ENCODE results near the gene GLS. TPM values are rescaled to one million over a fixed set of nuclear protein-coding genes. Genes with fewer than 3 reads are reported as not detected.

GLS gene
- total RNA-seq, 1 experiment from 2014 or later = 97.4 TPM

DNA sequence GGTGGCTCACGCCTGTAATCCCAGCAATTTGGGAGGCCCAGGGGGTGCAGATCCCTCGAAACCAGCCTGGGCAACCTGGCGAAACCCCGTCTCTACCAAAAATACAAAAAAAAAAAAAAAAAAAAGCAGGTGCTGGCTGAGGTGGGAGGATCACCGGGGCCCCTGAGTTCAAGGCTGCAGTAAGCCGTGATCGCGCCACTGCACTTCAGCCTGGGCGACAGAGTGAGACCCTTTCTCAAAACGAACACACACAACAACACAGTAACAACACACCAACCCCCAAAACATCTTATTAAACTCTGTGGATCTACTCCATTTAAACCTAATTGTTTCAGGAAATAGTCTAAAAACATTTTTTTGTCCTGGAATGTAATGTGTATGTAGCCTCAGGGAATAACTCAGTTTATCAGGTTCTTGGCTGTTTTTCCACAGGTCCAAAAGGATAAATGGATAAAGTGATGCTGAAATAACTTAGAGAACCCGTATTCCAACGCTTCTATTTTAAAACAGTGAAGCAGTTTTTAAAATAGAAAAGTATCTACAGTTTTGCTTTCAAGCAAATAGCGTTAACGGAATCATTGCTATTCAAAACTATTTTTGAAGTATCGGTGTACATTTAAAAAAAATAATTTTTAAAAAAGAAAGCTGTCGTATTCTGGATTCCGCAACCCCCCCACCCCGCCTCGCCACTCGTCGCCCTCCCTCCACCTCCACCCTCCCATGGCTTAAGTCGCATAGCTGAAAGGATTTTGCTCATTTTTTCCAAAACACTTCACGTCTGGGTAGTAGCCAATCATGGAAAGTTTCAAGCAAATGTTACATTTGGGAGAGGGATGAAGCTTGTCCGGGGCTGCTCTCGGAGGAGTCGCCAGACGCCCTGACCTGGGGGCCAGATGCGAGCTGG is 895 bp upstream of the GLS start:
- TF ChIP-seq POLR2A (IDR thresholded peaks at IDR 0.05; ENCODE audit: borderline replicate concordance, extremely low read depth, insufficient read depth, insufficient read length) (no peak), TCF7L2 (IDR thresholded peaks at IDR 0.05; ENCODE audit: borderline replicate concordance, extremely low read depth, insufficient read depth, insufficient read length) (peak; percentile 5), SIN3A (IDR thresholded peaks at IDR 0.05; ENCODE audit: low read depth) (peak; percentile 22; the same call in 1 of the 2 replicates)
- H3K27ac ChIP-seq (ENCODE audit: low read depth, low read length) = peak overlapping the region; percentile 65
- H3K9me3 ChIP-seq (ENCODE audit: control insufficient read depth in 1 of 2, insufficient read depth in 1 of 2, low read depth in 1 of 2, low read length in 2 of 2) = no peaks in the 10 kb centered on the region
- intact Hi-C loops (cut with micrococcal nuclease) = loop anchor here (5.0 to 10.0 kb wide), 2 partner anchors 37 to 95 kb away; no protein-coding TSS in a partner anchor
- POLR2A ChIA-PET = interaction anchor here (1.0 to 2.1 kb wide), 3 partner anchors 13 to 29 kb away, joined by 3 to 5 read pairs (median 3); no protein-coding TSS in a partner anchor
- H4K20me1 ChIP-seq (ENCODE audit: insufficient read depth) = peaks cover 12% of the 10 kb centered on the region; the same call in 1 of the 2 replicates
- H3K9me2 ChIP-seq (ENCODE audit: insufficient read depth) = no peaks in the 10 kb centered on the region; the same call in 1 of the 2 replicates
- no peak for DNase-seq (ENCODE audit: low read depth, low spot score)
- peak; percentile 1; the same call in 1 of the 2 replicates for ATAC-seq
- peak overlapping the region; percentile 77 to 79 for H3K4me3 ChIP-seq (replicated peaks in 1 of 2; ENCODE audit: low read depth in 1 of 2, low read length in 2 of 2)
- H3K9ac ChIP-seq (ENCODE audit: low read length) = peak overlapping the region; percentile 82
- RAD21 ChIA-PET (ENCODE audit: low non-redundant PET in 1 of 2, low total read pairs in 2 of 2, uncharacterized antibody in 2 of 2, unreplicated experiment in 2 of 2) = no interaction called here
- BruUV-seq (replicated peaks) = no TSS peak
- H3K4me1 ChIP-seq (ENCODE audit: control insufficient read depth in 1 of 2, insufficient read depth in 2 of 2, low read length in 2 of 2) = peaks cover 17 to 21% of the 10 kb centered on the region in 2 experiments
- H3K79me2 ChIP-seq (ENCODE audit: insufficient read depth, low read length) = peaks cover 37% of the 10 kb centered on the region
- CTCF ChIA-PET = no interaction called here
- 0 out of 4 replicates have a peak, but pooled peaks cover 0 to 9% of the 10 kb centered on the region in 2 experiments for H3K36me3 ChIP-seq (ENCODE audit: control insufficient read depth in 1 of 2, insufficient read depth in 2 of 2, low read length in 2 of 2)
- H3K4me2 ChIP-seq (ENCODE audit: low read length) = peak overlapping the region; percentile 99
- peak overlapping the region; percentile 83 for H2AFZ ChIP-seq (ENCODE audit: low read depth, low read length, poor library complexity, severe bottlenecking)
- no peaks in the 10 kb centered on the region for H3K27me3 ChIP-seq (ENCODE audit: insufficient read depth, low read length)

DNA sequence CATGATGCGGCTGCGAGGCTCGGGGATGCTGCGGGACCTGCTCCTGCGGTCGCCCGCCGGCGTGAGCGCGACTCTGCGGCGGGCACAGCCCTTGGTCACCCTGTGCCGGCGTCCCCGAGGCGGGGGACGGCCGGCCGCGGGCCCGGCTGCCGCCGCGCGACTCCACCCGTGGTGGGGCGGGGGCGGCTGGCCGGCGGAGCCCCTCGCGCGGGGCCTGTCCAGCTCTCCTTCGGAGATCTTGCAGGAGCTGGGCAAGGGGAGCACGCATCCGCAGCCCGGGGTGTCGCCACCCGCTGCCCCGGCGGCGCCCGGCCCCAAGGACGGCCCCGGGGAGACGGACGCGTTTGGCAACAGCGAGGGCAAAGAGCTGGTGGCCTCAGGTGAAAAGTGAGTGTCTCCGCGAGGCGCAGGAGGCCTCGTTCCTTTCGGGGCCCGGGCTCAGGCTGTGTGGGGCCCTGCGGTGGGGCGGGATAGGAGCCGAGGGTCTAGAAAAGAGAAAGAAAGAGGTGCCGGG is 520 bp downstream of the GLS start:
- intact Hi-C loops (cut with micrococcal nuclease) = loop anchor here (5.0 to 10.0 kb wide), 2 partner anchors 39 to 96 kb away; no protein-coding TSS in a partner anchor
- TF ChIP-seq CEBPB (IDR thresholded peaks at IDR 0.05; ENCODE audit: low read depth) (no peak), ZNF274 (IDR thresholded peaks at IDR 0.05; ENCODE audit: low read depth, low read length) (no peak), ZFX (IDR thresholded peaks at IDR 0.05) (peak; percentile 94; the same call in 1 of the 2 replicates)
- H2AFZ ChIP-seq (ENCODE audit: low read depth, low read length, poor library complexity, severe bottlenecking) = no peak overlapping the region
- ChIA-PET RAD21 (ENCODE audit: low non-redundant PET in 1 of 2, low total read pairs in 2 of 2, uncharacterized antibody in 2 of 2, unreplicated experiment in 2 of 2) (no interaction called here), POLR2A (interaction anchor here (1.1 to 2.1 kb wide), 6 partner anchors 12 to 43 kb away, joined by 3 to 8 read pairs (median 4); no protein-coding TSS in a partner anchor), CTCF (no interaction called here)
- peak overlapping the region; percentile 86 for H3K27ac ChIP-seq (ENCODE audit: low read depth, low read length)
- H3K4me3 ChIP-seq (replicated peaks in 1 of 2; ENCODE audit: low read depth in 1 of 2, low read length in 2 of 2) = peak overlapping the region; percentile 77 to 79
- peaks cover 17 to 21% of the 10 kb centered on the region in 2 experiments for H3K4me1 ChIP-seq (ENCODE audit: control insufficient read depth in 1 of 2, insufficient read depth in 2 of 2, low read length in 2 of 2)
- DNase-seq (ENCODE audit: low read depth, low spot score) = no peak
- H3K79me2 ChIP-seq (ENCODE audit: insufficient read depth, low read length) = peaks cover 51% of the 10 kb centered on the region
- ATAC-seq = peak; percentile 21
- no peaks in the 10 kb centered on the region for H3K9me3 ChIP-seq (ENCODE audit: control insufficient read depth in 1 of 2, insufficient read depth in 1 of 2, low read depth in 1 of 2, low read length in 2 of 2)
- no TSS peak for BruUV-seq (replicated peaks)
- H3K27me3 ChIP-seq (ENCODE audit: insufficient read depth, low read length) = no peaks in the 10 kb centered on the region
- H3K9me2 ChIP-seq (ENCODE audit: insufficient read depth) = no peaks in the 10 kb centered on the region; the same call in 1 of the 2 replicates
- 0 out of 4 replicates have a peak, but pooled peaks cover 0 to 9% of the 10 kb centered on the region in 2 experiments for H3K36me3 ChIP-seq (ENCODE audit: control insufficient read depth in 1 of 2, insufficient read depth in 2 of 2, low read length in 2 of 2)
- peak overlapping the region; percentile 99 for H3K4me2 ChIP-seq (ENCODE audit: low read length)
- peak overlapping the region; percentile 82 for H3K9ac ChIP-seq (ENCODE audit: low read length)
- H4K20me1 ChIP-seq (ENCODE audit: insufficient read depth) = peaks cover 13% of the 10 kb centered on the region; the same call in 1 of the 2 replicates

Measured in HCT116 (cell line).